COLO668 (cell line): ENCODE data around the gene RANBP3.

ENCODE experiments used
- DNase-seq: peaks from one replicate; lab custom pipeline; 2025; ENCODE audit not compliant: unreplicated experiment; lab: John Stamatoyannopoulos, UW

Gene RANBP3

DNA sequence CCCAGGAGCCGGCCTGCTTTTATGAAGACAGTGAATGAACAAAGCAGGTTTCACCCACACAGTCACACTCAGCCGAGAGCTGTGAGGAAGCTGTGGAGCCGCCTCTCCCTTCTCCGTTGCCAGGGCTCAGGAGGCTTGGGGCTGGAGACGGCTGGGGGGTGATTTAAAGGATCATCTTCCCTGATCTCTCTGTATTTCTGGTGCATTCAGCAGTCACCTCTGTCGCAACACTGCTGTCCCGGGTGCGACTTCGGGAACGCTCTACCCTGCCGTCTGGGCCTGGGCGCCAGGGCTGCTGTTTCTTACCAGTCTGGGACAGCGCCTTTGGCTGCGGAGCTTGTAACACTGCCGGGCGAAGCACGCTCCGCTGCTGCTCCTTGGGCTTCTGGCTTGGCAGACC is 45.8 kb downstream of the RANBP3 start:
- DNase-seq = no peak

DNA sequence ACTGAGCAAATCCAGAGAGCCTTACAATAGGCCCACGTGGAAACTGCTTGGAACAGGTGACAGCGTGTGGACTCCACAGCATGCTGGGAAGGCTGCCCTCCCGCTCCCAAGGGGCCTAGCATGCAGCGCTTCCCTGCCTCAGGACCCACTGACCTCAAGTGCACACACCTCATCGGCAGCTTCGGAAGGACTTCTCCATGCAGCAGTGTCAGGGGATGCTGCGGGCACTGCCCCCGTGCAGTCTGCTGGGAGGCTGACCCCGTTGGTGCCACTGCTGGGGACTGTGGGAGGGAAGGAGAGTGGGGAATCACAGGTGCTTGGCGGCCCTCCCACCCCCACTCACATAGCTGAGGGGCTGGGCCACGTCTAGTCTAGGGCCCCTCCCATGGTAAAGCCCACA is 46.7 kb downstream of the RANBP3 start:
- DNase-seq = no peak

DNA sequence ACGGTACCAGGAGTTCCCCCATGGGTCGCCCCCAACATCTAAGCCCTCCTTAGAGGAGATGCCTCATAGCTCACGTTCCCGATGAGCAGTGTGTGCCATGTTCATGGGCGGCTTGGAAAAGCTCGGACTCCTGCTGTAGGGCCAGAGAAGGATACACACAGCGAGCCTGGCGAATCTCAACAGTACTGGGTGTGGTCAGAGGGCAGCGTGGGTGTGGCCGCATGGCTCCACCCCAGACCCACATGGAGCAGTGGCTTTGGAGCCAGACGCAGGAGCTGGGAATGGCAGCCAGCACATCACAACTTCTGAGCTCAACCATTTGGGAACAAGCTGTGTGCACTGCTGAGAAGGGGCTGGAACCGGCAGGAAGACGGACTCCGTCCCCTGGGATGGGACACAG is 48.3 kb downstream of the RANBP3 start:
- no peak for DNase-seq

DNA sequence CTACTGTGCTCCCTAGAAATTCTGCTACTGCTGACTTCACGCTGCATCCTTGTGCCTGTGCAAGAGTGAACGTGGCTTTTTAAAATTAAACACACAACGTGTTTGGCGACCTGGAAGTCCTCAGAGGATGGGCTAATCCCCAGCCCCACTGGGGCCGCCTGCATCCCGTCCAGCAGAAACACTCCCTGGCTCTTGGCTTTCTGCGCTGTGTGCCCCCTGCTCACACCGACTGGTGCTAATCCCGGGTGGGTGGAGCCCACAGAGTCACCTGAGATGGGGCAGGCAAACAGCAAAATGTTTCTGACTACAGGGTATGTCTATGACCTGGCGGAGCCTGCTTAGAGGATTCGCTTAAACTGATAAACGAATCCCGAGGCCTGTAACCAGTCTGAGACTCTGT is 48.8 kb downstream of the RANBP3 start:
- no peak for DNase-seq

DNA sequence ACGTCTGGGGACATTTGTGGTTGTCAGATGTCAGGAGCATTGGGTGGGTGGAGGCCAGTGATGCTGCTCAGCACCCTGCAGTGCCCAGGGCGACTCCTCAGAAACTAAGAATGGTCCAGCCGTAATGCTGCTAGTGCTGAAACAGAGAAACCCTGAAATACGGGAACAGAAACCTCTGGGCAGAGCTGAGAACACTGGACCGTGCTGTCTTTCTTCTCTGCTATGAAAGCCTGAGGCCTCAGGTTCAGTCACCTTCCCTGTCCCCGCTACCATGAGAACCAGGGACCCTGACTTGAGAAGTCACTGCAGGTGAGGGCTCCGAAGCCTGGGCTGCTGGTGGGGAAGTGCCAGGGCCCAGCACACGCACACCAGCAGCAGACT is 50.5 kb downstream of the RANBP3 start:
- no peak for DNase-seq

DNA sequence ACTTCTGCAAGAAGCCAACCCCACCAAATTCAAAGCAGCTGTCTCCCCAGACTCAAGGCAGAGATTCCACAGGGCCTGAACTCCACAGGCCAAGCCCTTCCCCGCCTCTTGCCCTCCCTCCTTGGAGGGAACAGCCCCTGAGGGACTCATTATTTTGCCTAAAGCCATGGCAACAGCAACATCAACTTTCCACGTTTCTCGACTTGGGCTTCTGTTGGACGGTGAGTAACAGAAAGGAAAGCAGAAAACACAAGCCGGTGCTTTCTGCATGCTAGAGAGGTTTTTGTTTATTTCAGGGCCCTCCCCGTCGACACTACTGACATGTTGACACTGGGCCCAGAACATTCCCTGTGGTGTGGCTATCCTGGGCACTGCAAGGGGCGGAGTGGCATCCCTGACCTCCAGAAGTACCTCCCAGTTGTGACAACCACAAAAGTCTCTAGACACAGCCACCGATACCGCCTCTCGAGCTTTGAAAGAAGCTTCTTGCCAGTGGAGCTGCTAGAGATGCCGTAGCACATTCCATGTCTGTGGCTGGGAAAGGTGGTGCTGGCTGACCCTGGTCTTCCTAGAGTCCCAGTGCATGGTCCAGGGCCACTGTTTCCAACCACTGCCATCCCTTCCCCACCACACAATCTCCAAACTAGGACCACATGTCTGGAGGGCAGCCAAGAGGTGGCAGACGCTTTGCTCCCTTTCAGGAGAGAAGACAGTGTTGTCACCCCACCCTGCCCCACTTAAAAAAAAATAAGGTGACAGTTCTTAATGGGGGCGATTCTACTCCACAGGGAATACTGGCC is 51.1 kb downstream of the RANBP3 start:
- no peak for DNase-seq

DNA sequence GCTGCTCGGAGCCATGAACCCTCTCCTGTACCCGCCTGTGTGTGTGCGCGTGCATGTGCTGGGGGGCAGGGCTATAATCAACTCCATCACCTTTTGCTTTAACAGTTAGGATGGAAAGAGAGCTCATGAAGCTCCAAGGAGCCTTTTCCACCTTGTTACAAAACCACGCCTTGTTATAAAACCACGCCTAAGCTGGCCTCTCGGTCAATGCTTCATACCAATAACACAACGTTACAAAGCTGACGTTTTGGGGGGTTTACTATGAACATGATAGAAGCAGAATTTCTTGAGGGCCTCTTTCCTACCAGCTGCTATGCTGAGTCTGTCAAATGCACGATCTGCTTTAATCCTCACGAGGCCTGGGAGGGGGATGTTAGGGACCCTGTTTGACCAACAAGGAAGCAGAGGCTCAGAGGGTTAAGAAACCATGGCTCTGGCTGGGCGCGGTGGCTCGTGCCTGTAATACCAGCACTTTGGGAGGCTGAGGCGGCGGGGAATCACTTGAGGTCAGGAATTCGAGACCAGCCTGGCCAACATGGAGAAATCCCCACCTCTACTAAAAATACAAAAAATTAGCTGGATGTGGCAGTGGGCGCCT is 52.0 kb downstream of the RANBP3 start:
- DNase-seq = no peak

DNA sequence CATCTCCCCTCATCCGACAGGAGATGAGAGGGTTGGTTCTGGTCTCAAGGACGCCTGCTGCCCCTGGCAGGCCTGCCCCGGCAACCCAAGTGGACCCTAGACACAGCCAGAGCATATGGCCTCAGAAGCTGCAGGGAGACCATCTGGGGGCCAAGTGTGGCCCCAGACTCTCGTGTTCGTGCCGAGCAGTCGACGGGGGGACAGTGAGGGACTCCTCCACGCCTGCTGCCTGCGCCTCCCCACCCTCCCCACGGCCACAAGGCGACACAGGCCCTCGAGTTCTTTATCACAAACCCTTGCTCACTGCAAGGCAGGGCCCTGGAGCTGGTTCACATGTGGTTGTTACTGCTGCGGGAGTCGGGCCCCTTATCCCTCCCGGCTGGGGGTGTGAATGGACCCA is 54.6 kb downstream of the RANBP3 start:
- no peak for DNase-seq

DNA sequence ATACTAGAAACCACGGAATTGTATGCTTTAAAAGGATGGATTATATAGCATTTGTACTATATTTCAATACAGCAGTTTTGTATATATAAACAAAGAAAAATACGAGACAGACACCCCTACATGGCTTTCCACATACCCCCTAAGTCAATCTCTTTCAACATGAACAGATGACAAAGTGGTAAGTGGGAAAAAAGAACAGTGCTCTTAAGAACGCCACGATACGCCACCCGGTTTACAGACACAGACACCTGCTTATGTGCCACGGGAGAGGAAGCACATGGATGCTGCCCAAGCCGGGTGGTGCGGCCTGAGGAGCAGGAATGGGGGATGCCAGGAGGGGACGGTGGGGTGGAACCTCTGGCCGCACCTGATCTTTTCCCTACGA is 55.8 kb downstream of the RANBP3 start:
- no peak for DNase-seq

DNA sequence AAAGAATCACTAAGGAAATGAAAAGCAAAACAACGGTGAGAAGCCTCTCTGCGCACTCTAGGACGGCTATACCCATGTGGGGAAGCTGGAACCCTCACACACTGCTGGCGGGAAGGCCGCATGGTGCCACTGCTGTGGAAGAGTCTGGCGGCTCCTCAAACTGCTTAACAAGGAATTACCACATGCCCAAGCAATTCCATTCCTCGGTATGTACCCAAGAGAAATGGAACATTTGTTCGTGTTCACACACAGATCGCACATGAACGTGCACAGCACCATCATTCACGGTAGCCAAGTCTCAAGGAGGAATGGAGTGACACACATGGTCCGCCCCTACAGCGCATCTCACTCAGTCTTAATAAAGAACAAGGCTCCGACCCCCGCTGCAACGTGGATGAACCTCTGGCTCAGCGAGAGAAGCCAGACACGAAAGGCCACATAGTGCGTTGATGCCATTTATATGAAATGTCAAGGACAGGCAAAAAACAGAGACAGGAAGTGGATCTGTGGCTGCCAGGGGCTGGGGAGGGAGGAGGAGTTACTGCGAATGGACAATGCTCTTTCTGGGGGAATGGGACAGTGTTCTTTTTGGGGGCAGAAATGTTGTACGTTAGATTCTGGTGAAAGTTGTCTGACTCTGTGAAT is 56.3 kb downstream of the RANBP3 start:
- no peak for DNase-seq

DNA sequence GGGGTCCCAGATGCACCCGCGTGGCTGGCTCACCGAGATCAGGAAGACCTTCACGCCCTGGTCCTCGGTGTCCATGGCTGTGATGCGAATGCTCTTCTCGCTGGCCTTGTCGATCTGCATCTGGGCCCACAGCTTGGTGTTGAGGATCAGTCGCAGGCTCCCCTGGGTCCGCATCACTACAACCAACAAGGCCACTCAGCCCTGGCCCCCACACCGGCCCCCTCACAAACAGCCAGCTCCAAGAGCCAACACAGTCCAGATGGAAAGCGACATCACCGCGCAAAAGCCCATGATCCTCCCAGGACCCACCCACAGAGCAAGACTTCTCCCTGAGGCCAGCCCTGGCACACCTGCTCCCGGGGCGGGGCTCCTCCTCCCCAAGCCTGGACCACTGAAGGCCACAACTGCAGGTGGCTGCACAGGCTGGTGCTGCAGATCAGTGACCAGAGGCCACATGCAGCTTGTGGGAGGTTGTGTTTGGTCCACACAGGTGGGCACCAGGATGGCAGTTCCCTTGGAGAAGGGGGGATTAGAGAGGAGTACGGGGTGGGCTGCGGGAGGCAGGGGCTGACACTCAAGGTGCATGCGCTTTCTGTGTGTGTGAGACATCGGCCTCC is 59.4 kb downstream of the RANBP3 start:
- DNase-seq = no peak

DNA sequence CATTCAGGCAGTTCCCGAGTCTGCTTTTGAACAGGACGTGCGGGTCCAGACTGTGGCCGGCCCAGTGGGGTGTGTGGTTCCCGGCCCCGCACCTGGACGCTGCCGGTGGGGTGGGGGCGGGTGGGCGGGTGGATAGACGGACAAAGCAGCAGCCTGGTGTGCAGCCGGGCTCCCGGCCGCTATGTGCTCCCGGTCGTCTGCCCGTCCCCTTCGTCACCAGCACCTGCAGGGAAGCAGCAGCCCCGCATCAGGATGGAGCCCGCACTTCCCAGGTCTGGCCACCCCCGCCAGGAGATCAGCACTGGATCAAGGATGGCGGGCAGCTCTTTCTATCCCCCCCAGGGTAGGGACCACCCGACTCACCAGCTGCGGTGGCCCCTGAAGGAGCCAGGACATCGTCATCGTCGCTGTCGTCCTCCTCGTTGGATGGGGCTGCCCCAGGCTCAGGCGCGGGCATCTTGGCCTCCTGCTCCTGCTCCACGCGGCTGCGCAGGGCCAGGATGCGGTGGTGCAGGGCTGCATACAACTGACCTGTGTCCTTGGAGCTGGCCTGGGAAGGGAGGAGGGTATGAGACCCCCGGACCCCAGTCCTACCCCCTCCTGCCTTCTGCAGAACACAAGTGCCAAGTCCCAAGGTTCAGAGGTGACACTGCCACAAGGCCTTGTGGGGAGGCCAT is 60.4 kb downstream of the RANBP3 start:
- no peak for DNase-seq

DNA sequence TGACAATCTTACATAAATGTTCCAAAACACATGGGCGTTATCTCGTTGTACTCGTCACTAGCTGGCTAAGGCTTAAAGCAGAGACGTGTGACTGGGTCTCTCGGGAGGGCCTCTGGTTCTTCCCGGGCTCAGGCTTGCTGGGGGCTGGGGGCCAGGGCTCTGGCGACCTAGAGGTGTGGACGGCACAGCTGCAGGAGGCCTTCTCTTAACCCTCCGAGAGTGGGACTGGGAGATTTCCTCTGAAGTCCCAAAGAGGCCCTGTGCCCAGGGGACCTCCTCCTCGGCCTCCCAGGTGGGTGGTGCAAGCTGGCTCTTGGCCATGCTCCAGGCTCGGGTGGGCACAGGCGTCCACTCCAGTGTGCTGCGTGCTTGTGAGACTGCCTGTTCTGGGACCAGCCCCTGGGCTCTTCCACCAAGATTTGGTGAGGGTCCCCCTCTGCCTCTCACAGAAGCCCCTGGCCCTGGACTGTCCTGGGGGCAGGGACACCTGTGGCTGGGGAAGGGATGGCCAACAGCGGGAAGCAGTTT is 61.7 kb downstream of the RANBP3 start:
- DNase-seq = no peak

DNA sequence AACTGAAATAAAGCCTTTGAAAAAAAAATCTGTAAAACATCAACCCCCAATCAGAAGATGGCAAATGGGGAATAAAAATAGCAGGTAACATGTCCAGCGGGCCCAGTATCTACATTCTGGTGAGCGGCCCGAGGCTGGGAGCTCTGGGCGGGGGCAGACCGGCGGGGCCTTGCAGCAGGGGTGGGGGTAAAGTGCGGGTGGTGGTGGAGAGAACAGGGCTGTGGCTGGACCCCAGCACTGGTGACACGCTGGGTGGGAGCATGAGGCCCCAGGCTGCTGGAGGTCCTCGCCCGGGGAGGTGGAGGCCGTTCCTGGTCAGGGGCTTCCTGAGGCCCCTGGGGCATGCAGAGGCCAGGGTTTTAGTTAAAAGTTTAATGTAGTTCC is 62.2 kb downstream of the RANBP3 start:
- no peak for DNase-seq

DNA sequence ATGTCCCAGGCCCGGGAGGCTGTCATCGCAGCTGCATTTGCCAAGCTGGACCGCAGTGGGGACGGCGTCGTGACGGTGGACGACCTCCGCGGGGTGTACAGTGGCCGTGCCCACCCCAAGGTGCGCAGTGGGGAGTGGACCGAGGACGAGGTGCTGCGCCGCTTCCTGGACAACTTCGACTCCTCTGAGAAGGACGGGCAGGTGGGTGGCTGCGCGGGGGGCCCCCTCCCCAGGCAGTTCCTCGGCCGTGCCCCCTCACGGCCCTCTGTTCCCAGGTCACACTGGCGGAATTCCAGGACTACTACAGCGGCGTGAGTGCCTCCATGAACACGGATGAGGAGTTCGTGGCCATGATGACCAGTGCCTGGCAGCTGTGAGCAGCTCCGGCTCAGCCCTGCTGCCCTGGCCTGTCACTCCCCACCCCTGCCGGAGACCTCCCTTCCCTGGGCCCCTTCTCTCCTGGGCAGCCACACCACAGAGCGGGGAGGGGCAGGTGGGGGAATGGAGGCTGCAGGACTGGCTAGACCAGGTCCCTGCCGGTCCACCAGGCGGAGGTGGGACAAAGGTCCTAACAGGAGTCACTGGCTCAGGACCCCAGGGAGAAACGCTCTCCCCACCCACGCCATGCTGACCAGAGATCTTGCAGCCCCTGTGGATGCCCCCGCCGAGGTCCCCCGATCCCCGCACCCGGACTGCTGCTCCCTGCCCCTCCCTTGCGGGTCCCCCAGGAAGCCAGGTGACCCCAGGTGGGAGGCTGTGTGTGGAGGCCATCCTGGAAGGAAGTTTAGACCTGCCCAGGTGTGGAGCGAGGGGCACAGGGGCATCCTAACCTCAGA is 62.8 kb downstream of the RANBP3 start:
- DNase-seq = no peak

DNA sequence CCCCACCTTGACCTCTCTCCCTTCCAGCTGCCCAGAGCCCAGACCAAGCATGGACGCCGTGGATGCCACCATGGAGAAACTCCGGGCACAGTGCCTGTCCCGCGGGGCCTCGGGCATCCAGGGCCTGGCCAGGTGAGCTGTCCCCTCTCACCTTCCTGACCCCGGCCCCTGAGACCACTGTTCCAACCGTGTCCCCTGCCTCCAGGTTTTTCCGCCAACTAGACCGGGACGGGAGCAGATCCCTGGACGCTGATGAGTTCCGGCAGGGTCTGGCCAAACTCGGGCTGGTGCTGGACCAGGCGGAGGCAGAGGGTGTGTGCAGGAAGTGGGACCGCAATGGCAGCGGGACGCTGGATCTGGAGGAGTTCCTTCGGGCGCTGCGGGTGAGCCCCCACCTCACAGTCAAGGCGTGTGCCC is 63.6 kb downstream of the RANBP3 start:
- DNase-seq = no peak

DNA sequence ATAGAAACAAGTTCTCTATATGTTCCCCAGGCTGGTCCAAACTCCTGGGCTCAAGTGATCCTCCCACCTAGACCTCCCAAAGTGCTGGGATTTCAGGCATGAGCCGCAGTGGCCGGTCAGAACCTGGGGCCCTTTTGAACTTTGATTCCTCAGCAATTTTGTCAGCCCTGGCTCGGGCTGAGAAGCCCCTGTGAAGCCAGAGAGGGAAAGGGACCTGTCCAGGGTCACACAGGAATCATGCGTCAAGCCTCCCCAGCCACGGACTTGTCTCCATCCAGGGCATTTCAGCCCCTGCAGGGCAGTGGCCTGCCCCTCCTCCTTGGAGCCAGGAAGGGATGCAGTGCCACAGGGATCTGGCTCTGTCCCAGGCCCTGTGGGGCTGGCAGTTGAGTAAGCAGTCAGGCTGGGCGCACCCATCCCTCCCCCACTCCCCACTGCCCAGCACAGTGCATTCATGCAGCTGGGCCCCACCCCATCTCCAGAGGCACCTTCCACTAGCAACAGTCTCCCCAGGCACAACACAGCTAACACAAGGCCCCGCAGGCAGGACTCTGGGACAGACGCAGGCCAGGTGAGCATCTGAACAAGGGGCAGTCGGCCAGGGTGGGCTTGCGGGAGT is 64.1 kb downstream of the RANBP3 start, which contains the start of gene CAPS:
CAPS (plus strand) TSS at position 516 of the 619 bp plus-strand sequence. CDS start 153 bp downstream, outside the sequence.
- DNase-seq = no peak

DNA sequence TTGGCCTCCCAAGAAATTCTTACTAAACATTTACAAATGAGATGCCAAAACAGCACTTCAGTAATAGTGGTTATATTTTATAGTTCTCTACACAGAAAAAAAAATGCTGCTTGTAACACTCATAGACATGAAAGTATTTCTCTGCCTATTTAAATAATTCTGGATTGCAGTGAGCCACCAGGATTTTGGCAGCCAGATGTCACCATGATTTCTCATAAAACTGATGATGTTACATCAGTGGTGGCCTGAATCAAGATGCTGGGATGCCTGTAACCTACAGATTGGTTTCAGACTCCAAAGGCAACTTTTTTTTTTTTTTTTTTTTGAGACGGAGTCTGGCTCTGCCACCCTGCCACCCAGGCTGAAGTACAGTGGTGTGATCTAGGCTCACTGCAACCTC is 66.6 kb downstream of the RANBP3 start:
- no peak for DNase-seq

DNA sequence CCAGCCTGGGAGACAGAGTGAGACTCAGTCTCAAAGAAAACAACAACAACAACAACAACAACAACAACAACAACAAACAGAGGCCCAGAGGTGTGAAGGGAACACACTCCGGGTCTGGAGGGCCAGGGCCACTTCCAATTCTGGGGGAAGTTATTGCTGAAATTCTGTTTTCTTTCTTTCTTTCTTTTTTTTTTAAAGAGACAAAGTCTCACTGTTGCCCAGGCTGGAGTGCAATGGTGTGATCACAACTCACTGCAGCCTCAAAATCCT is 67.4 kb downstream of the RANBP3 start:
- no peak for DNase-seq
